HuH-7.5 (cell line): Measurements from ENCODE around the gene AGBL4.
A peak's percentile ranks its signal among the peaks of the same experiment; 100 is the strongest.
"Not testable (repeated sequence)": the region's sequence is repeated elsewhere in the genome, so short reads cannot be mapped to it uniquely, and the experiment has no call there.

Experiments used
- DNase-seq: peaks from one replicate; pipeline ENCODE4 v3.0.0; 2011; ENCODE audit warnings: low spot score

The AGBL4 gene

DNA sequence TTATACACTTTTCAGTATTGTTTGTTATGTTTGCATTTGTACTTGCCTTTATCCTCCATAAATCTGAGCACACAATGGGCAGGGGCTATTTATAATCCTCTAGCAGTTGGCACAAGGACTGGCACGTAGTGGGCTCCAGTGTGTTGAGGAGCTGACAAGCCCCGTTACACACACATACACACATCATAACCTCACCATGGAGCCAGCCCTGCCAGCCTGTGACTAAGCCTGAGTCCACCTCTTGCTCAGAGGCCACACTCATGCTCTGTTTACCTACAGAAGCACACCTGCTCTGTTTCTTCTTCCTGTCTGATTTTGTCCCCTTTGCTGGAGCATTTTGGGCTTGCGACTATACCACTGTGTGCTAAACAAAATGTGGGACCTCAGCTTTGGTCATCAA lies 1487.3 kb downstream of the AGBL4 start:
- DNase-seq, result no peak

DNA sequence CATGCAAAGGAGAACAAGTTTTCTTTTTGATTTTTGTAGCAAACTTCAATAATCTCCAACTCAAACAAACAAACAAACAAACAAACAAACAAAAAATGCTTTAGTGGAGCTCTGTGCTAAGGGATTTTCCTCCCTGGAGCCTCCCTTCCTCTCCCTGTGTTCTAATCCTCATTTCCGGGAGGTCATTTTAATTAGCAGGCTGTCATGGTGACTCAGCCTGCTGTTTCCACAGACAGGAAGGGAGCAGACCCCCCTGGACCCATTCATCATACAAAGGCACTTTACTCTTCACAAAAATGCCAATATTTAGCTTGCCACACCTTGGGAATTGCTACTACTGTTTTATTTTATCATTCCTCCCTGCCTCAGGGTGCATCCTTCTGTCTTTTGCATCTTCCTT lies 1490.8 kb downstream of the AGBL4 start:
- DNase-seq, result no peak

DNA sequence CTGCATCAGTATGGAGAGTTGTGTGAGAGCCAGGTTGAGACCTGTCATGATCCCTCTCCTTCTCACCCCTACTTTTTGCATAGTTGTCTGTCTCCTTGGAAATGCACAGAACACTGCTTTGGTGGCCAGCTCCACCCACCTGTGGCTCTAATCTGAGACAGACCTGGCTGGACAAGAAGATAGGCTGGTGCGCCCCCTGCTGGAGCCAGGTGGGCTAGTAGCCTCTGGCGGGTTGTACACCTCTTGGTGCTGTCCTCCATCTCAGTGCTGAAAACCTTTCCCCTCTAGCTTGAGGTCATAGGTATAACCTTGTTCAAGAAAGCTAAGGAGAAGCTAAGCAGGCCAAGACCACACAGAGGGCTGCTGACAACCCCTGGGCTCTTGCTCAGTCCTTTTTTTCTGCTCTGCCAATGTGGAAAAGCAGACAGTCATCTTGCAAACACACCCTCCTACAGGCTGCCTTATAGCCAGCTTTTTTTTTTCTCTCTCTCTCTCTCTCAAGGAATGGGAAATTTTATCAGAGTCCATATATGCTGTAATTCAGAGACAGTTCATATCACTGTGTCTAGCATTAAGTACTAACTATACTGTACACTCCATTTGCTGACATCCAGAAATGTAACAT lies 1492.9 kb downstream of the AGBL4 start:
- peak; percentile 59 for DNase-seq

DNA sequence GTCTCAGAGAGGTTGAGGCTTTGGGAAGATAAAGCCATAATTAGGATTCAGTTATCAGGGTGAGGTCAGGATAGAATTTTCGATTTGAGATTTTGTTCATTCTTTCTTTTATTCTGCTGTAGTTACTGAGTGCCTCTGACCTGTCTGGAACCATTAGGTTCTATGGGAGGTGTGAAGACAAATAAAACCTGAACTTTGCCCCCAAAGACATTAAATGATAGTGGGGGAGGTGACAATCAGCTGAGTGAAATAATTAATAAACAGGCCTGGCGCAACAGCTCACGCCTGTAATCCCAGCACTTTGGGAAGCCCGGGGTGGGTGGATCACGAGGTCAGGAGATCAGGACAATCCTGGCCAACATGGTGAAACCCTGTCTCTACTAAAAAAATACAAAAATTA lies 1496.7 kb downstream of the AGBL4 start:
- DNase-seq, result no peak

GRCh38 chr1:48526008-48526710 lies 1497.6 kb downstream of the AGBL4 start:
- DNase-seq, result no peak

- DNase-seq, result no peak
Measured at GRCh38 chr1:48524892-48525467, 1498.8 kb downstream of the AGBL4 start.

DNA sequence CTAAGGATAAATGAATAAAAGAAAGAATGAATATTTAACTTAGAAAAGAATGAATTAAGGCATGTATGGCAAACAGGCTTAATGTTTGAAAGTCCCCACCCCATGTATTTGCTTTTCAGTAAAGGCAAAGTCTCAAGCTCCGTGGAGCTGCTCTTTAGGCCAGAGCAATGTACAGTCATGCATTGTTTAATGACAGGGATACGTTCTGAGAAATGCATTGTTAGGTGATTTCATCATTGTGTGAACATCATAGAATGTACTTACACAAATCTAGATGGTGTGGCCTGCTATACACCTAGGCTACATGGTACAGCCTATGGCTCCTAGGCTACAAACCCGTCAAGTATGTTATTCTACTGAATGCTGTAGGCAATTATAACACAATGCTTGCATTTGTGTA lies 1500.2 kb downstream of the AGBL4 start:
- DNase-seq, result no peak

DNA sequence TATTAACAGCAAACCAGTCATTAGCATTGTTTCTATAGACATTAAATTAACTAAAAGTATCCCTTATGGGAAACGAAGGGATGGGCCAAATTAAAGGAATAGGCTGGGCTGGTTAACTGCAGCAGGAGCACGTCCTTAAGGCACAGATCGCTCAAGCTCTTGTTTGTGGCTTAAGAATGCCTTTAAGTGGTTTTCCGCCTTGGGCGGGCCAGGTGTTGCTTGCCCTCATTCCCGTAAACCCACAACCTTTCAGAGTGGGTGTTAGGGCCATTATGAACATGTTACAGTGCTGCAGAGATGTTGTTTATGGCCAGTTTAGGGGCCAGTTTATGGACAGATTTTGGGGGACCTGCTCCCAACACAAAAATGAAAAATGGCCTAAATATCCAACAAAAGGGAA lies 1503.9 kb downstream of the AGBL4 start:
- not testable (repeated sequence) for DNase-seq

- no peak for DNase-seq
Measured at GRCh38 chr1:48506870-48507269, 1516.9 kb downstream of the AGBL4 start.

DNA sequence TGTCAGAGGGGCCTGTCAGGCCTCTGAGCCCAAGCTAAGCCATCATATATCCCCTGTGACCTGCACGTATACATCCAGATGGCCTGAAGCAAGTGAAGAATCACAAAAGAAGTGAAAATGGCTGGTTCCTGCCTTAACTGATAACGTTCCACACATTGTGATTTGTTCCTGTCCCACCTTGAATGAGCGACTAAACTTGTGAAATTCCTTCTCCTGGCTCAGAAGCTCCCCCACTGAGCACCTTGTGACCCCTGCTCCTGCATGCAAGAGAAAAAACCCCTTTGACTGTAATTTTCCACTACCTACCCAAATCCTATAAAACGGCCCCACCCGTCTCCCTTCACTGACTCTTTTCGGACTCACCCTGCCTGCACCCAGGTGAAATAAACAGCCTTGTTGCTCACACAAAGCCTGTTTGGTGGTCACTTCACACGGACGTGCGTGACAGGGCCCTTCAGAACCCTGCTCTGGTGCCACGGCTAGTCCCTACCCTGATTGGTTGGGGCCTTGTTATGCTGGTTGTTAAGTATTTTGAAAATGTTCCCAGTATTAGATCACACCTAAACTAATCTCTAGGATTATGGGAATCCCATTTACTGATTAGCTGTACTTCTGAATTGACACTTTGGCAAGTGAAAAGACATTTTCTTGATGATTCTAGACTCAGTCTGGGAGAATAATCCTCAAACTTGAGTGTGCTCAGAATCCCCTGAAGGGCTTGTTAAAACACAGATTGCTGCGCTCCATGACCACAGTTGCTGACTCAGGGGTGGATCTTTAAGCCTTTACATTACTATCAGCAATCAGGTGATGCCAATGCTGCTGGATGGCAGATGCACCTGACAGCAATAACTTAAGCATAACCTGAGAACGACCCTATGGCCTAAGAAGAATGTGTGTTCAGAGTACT lies 1523.0 kb downstream of the AGBL4 start:
- DNase-seq, result no peak

- no peak for DNase-seq
Measured at GRCh38 chr1:48499211-48499735, 1524.5 kb downstream of the AGBL4 start.

DNA sequence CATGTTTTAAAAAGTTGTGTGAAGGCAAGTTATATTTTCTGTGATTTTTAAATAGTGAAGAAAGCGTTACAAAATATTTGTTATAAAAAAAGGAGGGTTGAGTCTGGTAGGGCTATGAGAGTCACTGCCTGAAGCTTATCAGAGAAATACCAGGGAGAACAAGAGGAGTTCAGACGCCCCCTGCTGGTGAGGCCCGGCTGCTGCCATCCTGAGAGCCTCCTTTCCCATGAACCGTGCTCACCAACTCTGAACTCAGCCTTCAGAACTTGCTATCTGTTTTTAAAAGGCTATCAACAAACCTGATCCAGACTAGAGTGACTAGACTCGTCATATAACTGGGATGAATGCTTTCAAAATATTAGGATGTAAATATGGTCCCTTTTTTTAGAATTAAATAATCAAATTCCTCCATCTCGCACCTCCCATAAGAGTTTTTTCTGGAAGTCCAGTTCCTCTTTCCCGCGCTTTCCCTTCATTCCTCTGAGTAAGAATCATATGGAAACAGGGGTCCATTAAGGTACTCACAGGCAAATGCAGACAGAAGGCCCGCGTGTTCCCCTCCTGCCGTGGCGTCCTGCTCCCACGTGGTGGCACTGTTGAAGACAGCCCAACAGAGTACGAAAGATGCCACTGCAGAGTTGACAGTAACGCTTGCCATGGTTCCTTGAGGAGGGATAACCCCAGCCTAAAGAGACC lies 1525.5 kb downstream of the AGBL4 start:
- no peak for DNase-seq

DNA sequence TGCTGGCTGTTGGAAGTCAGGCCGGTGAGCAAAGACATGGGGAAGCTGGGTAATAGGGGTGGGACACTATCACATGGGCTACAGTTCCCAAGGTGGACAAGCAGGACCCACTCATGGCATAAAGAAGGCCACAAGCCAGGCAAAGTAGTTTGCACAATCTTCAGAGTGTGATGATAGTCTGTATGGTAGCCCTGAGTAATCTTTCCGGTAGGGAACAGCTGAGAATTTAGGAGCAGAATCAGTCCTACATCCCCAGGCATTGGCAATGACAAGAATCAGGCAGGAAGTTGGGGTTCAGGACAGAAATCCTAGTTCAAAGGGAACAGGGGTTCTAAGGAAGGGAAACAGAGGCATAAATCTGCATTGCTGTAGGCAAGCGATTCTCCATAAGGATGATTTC lies 1527.8 kb downstream of the AGBL4 start:
- DNase-seq, result no peak

- DNase-seq, result no peak
Measured at GRCh38 chr1:48495166-48495565, 1528.6 kb downstream of the AGBL4 start.

DNA sequence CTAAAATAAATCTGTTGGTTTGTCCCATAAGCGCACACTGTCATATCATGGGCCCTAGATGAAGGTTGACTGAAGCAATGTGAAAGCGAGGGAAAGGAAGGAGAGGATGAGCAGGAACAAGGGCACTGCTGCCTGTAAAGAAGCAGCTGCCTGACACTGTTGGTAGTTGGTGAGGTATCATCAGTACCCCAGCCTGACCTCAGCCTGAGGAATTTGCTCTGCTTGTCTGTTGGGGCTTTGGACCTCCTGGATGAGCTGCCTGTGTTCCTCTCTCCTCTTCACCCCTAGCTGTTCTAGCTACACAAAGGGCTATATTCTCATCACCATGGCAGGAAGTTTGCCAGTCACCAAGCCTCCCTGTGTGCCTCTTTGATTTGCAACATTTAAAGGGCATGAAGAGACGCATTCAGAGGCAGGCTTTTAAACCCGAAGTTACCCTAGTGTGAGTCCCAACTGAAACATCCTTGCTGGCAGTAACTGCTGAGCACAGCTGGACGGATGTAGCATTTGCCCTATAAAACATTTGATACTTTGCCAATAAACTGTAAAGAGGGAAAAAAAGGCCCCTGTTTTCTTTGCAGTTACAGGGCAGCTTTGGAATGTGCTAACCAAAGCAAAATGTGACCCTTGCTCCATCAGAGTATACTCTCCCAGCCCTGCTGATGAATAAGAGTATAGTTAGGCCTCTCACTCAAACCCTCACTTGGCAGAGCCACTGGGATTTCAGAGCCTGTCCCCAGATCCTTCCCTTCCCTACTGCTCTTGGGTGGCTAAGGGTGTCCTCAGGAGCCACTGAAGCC lies 1529.6 kb downstream of the AGBL4 start:
- peak; percentile 40 for DNase-seq

DNA sequence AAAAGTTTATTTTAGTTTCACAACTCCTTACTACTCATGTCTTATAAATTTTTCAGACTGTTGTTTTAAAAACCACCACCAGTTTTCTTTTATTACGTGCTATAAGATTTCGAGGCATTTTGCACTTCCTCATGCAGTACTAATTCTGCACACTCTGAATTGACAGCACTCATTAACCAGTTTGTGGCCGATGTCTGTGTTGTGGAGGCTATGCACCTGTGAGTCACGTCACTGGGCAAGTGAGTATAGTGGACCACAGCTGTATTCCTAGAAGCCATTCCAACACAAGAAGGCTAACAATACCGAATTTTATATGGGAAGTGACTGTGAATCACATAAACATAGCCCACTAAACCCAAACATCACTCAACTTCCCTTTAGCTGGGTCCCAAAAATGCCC lies 1530.7 kb downstream of the AGBL4 start:
- no peak for DNase-seq

DNA sequence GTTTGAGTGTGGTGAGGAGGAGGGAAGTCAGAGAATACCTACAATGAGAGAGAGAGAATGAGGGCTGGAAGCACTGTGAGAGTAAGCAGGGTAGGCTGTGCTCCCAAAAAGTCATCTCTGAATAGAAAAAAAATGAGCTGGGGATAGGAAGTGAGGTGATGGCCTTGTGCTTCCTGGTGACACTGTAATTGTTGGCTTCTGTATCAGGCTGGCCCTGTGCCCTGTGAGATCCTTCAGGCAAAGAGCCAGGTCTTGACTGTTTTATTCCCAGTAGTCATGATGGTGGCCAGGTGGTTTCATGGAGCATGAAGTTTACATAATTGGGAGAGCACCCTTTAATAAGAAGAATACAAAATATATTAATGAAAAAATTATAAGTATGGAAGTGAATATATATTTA lies 1531.4 kb downstream of the AGBL4 start:
- DNase-seq, result no peak

DNA sequence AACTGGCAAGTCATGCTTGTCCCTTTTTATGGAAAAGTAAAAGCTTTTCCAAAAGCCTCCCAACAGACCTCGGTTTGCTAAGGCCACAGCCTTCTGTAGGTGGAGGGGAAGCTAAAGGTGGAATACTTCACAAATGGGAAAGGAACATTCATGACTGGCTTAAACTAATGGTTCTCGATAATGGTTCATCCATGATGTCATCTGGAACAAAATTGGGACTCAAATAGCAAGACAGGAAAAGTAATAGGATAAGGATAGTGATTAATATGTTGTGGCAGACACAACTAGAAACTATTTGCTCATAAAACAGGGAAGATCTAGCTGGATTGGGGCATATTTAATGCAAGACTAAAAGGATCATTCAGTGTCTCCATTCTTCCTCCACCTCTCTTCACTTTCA lies 1535.0 kb downstream of the AGBL4 start:
- DNase-seq, result no peak
